HG02798 (cell line): ENCODE results near the gene ZNF487.

ENCODE experiments used
- ATAC-seq: cut with Tn5 transposase; IDR thresholded peaks from one replicate; pipeline ENCODE4 v1.9.1; 2021; ENCODE audit warnings: mild to moderate bottlenecking; ENCODE audit not compliant: unreplicated experiment, poor library complexity

Gene ZNF487

GRCh38 chr10:43479275-43479674 is 42.4 kb downstream of the ZNF487 start:
- no peak for ATAC-seq

GRCh38 chr10:43482319-43483078 is 45.6 kb downstream of the ZNF487 start:
- no peak for ATAC-seq

- no peak for ATAC-seq
These were observed 54.9 kb downstream of the ZNF487 start for GRCh38 chr10:43491855-43492254.

GRCh38 chr10:43502931-43503330 is 66.0 kb downstream of the ZNF487 start:
- no peak for ATAC-seq

DNA sequence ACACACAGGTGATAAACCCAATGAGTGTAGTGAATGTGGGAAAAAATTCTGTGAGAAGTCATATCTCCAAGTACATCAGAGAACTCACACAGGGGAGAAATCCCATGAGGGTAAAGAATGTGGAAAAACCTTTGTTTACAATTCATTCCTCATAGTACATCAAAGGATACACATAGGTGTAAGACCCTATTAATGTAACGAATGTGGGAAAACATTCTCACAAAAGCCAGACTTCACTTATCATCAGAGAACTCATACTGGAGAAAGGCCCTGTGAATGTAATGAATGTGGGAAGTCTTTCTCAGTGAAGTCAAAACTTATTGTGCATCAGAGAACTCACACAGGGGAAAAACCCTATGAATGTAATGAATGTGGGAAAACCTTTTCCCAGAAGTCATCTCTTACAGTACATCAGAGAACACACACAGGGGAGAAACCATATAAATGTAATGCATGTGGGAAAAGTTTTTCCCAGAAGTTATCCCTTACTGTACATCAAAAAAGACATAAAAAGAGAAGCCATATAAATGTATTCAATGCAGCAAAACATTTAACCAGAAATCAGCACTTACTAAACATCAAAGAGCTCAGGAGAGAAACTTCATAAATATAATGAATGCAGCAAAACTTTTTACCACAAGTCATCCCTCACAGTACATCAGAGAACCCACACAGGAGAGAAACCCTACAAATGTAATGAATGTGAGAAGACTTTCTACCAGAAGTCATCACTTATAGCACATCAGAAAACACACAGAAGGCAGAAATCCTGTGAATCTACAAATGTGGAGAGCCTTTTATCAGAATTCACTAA is 87.7 kb downstream of the ZNF487 start:
- no peak for ATAC-seq
